ENCODE results near the gene OR6Q1. TPM values are rescaled to one million over a fixed set of nuclear protein-coding genes. Genes with fewer than 3 reads are reported as not detected.

OR6Q1 gene
- total and polyA plus RNA-seq, 2 experiments from 2014 or later = not detected

DNA sequence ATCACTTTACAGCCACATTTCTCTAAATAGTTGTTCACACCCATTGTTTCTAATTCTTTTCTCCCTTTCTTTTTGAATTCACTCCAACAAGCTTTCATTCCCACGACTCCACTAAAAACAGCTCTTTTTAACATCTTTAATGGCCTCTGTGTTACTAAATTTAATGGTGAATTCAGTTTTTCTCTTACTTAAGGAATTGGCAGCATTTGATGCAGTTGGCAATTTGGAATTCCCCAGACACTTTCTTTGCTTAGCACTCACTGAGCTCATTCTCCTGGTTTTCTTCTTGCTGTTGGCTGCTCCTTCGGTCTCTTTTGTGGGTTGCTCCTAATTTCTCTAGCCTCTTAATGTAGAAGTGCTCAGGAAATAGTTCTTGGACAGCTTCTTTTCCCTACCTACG, 47.6 kb upstream of the OR6Q1 start:
- no peak overlapping the region for H3K4me2 ChIP-seq
- DNase-seq (ENCODE audit: low spot score) = no peak
- no peaks in the 10 kb centered on the region for H3K4me1 Mint-ChIP-seq

More for the DNA sequence above, 47.6 kb upstream of the OR6Q1 start:
- H4K20me1 ChIP-seq (replicated peaks; ENCODE audit: insufficient read depth) = no peaks in the 10 kb centered on the region
- Mint-ChIP-seq H3K27me3 (ENCODE audit: insufficient read depth, low read depth, poor library complexity) (no peaks in the 10 kb centered on the region), H3K4me3 (no peak overlapping the region), H3K9me3 (peaks cover 4% of the 10 kb centered on the region; the same call in 2 of the 3 replicates), H3K36me3 (ENCODE audit: low read depth) (no peaks in the 10 kb centered on the region), H3K27ac (no peak overlapping the region)
- no peak for ATAC-seq
- no peak for TF ChIP-seq ZNF331 (CRISPR knock-in tag; IDR thresholded peaks at IDR 0.05; ENCODE audit: low read depth)
- no peak for TF ChIP-seq NANOG (IDR thresholded peaks at IDR 0.05; ENCODE audit: borderline replicate concordance)
- no peak for TF ChIP-seq ZNF114 (CRISPR knock-in tag; IDR thresholded peaks at IDR 0.05)
- TF ChIP-seq ETS1 (IDR thresholded peaks at IDR 0.05) = no peak
- TF ChIP-seq ZNF462 (CRISPR knock-in tag; IDR thresholded peaks at IDR 0.05) = no peak
- TF ChIP-seq CTCF (conservative IDR thresholded peaks at IDR 0.05; ENCODE audit: low read depth in 2 of 2) = no peak
- no peak for TF ChIP-seq EZH2phosphoT487 (IDR thresholded peaks at IDR 0.05; ENCODE audit: unreplicated experiment)
- H3K36me3 ChIP-seq (ENCODE audit: insufficient read depth) = no peaks in the 10 kb centered on the region; the same call in 1 of the 2 replicates
- H3K4me1 ChIP-seq (ENCODE audit: insufficient read depth) = no peaks in the 10 kb centered on the region
- H3K9me2 ChIP-seq (ENCODE audit: insufficient read depth) = peaks cover 6% of the 10 kb centered on the region; the same call in 1 of the 2 replicates
- no peak overlapping the region for H3K27ac ChIP-seq (ENCODE audit: low read depth)
- no peak overlapping the region for H2AFZ ChIP-seq
- H3K27me3 ChIP-seq (ENCODE audit: insufficient read depth) = no peaks in the 10 kb centered on the region
- no peaks in the 10 kb centered on the region for H3F3A ChIP-seq (replicated peaks; ENCODE audit: low read depth)
- no peak overlapping the region for H3K4me3 ChIP-seq
- H3K79me2 ChIP-seq (replicated peaks; ENCODE audit: insufficient read depth) = no peaks in the 10 kb centered on the region

Data from GM23338 (cell line).